HFF-Myc (cell line): Measurements from ENCODE around the gene PIK3C2G.

Experiments
- DNase-seq: peaks from one replicate; pipeline ENCODE4 v3.0.0-alpha.2; 2011; ENCODE audit warnings: low read depth; ENCODE audit errors: extremely low read depth
- H3K4me3 ChIP-seq: replicated peaks from 2 replicates; pipeline ENCODE4 v1.5.1; 2011; ENCODE audit warnings: low read depth, mild to moderate bottlenecking, control low read depth, low read length
- CTCF ChIP-seq: IDR thresholded peaks from 2 replicates; pipeline ENCODE4 v1.5.1; 2012; ENCODE audit warnings: mild to moderate bottlenecking, low read depth, low read length, control low read depth; ENCODE audit errors: missing control alignments

PIK3C2G gene

GRCh38 chr12:18323159-18323558 lies 61.8 kb downstream of the PIK3C2G start:
- no peak for TF ChIP-seq CTCF
- H3K4me3 ChIP-seq: no peak overlapping the region
- DNase-seq: peak; percentile 9

GRCh38 chr12:18327036-18327435 lies 65.7 kb downstream of the PIK3C2G start:
- no peak overlapping the region for H3K4me3 ChIP-seq
- no peak for DNase-seq
- TF ChIP-seq CTCF: no peak

- DNase-seq: no peak
- TF ChIP-seq CTCF: no peak
- no peak overlapping the region for H3K4me3 ChIP-seq
Measured at GRCh38 chr12:18332173-18332572, 70.9 kb downstream of the PIK3C2G start.

- DNase-seq: no peak
- TF ChIP-seq CTCF: no peak
- H3K4me3 ChIP-seq: no peak overlapping the region
Measured at GRCh38 chr12:18339633-18340032, 78.3 kb downstream of the PIK3C2G start.

GRCh38 chr12:18340186-18340585 lies 78.9 kb downstream of the PIK3C2G start:
- TF ChIP-seq CTCF: no peak
- no peak overlapping the region for H3K4me3 ChIP-seq
- DNase-seq: no peak

- no peak for TF ChIP-seq CTCF
- no peak overlapping the region for H3K4me3 ChIP-seq
- no peak for DNase-seq
Measured at GRCh38 chr12:18340786-18341185, 79.5 kb downstream of the PIK3C2G start.

GRCh38 chr12:18343708-18344107 lies 82.4 kb downstream of the PIK3C2G start:
- DNase-seq: no peak
- no peak for TF ChIP-seq CTCF
- no peak overlapping the region for H3K4me3 ChIP-seq
